IPS-NIHi7 (cell line): ENCODE data around the gene CD2BP2.
"Not testable (repeated sequence)": the region's sequence is repeated elsewhere in the genome, so short reads cannot be mapped to it uniquely, and the experiment has no call there.

ENCODE experiments used
- DNase-seq: peaks from one replicate; pipeline ENCODE4 v3.0.0; 2012; ENCODE audit warnings: mixed read lengths; ENCODE audit errors: extremely low spot score

The CD2BP2 gene

DNA sequence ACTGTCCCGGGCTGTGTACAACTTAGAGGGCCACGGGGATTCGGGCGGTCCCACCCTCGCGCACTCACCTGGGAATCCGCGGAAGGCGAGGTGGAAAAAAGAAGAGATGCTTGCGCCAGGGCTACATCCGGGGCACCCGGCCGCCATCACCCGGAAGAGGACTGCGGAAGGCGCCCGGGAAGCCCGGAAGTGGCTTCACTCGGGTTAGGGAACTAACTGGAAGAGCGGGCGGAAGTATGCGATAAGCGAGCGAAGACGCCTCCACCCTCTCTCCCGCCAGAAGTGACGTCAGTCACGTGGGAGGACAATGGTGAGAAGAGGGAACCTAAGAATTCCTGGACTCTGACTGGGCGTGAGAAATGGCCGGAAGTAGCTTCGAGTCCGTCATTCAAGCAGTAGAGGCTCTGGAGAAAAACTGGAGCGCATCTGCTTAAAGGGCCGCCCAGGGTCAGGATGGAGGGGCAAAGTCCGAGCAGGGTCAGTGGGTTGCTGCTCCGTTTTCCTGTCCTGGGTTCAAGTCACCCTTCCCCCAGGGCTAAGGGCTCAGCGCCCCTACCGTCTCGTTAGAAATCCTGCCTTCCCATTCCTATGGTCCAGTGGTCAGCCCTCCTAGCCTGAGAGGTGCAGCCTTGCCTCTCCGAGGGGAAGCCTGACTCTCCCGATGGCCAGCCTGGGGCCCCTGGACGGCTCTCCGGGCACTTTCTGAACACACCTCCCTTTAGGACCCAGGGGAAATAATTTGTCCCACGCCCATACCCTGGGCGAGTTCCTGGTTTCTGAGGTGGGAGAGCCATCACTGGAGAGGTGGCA lies at the start of gene CD2BP2:
TSS of gene CD2BP2 (minus strand) at position 165 of the 810 bp plus-strand sequence. CDS start 627 bp downstream, outside the sequence.
- DNase-seq, result peak; percentile 92

DNA sequence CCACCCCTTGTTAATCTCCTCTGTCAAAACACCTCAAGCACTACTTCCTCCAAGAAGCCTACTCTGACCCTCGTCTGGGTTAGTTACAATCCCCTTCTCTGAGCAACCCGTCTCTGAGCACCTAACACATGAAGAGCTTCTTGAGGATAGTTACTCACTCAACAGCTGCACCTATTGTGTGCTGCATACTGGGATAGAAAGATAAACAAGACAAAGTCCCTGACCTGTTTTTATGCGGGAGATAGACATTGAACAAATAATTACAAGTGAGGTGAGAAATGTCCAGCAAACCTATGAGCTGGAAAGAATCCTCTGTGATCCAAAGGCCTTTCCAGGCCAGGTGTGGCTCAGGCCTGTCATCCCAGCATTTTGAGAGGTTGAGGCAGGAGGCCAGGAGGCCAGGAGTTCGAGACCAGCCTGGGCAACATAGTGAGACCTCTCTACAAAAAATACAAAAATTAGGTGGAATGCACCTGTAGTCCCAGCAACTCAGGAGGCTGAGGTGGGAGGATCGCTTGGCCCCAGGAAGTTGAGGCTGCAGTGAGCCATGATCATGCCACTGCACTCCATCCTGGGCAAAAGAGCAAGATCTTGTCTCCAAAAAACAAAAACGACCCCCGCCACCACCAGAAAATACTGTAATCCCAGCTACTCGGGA lies 46.8 kb upstream of the CD2BP2 start:
- no peak for DNase-seq

DNA sequence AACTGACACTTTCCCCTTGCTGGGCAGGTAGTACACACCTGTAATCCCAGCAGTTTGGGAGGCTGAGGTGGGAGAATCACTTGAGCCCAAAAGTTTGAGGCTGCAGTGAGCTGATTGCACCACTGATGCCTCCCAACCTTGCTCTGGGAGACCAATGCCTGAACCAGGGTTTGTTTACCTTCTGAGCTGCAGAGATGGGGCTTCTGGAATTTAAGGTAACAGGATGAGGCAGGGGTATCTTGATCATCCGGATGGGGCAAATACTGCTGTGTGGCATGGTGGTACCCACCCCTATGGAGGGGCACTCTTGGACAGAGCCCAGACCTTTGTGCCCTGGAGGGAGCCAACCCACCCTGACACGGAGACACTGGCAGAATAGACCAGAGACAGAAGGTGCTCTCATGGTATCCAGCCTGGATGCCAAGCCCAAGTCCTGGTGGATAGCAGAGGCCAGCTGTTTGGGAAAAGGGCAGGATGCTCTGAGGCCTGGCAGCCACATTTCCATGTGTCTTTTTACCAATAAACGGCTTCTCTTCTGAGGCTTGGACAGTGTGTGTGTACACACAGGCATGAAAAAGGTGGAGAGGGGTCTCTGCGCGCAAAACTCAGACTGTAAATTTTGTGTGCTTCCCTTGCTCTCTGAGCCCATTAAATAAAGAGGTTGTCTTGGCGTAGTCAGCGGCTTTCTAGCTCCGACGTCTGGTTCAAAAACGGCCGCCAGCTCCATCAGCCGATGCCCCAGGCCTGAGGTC lies 44.5 kb upstream of the CD2BP2 start:
- no peak for DNase-seq

DNA sequence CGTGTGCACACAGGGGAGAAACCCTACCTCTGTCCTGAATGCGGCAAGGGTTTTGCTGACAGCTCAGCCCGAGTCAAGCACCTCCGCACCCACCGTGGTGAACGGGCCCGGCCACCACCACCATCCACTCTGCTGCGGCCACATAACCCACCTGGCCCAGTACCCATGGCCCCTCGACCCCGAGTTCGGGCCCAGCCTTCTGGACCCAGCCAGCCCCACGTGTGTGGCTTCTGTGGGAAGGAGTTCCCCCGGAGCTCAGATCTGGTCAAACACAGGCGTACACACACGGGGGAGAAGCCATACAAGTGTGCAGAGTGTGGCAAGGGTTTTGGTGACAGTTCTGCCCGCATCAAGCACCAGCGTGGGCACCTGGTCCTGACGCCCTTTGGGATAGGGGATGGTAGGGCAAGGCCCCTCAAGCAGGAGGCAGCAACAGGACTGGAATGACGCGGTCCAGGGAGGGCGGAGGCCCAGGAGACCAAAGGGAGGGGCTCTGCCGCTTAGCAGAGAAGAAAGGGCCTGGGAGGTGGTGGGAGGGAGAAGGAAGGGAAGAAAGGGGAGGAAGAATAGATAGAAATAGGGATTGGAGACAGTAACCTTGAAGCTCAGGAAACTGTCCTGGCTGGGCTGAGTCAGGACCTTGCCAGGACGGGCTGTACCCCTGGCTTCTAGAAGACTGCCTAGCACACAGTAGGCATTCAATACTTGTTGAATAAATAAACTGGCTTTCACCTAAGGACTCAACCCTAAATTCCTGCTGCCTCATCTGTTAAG lies 43.7 kb upstream of the CD2BP2 start:
- no peak for DNase-seq

DNA sequence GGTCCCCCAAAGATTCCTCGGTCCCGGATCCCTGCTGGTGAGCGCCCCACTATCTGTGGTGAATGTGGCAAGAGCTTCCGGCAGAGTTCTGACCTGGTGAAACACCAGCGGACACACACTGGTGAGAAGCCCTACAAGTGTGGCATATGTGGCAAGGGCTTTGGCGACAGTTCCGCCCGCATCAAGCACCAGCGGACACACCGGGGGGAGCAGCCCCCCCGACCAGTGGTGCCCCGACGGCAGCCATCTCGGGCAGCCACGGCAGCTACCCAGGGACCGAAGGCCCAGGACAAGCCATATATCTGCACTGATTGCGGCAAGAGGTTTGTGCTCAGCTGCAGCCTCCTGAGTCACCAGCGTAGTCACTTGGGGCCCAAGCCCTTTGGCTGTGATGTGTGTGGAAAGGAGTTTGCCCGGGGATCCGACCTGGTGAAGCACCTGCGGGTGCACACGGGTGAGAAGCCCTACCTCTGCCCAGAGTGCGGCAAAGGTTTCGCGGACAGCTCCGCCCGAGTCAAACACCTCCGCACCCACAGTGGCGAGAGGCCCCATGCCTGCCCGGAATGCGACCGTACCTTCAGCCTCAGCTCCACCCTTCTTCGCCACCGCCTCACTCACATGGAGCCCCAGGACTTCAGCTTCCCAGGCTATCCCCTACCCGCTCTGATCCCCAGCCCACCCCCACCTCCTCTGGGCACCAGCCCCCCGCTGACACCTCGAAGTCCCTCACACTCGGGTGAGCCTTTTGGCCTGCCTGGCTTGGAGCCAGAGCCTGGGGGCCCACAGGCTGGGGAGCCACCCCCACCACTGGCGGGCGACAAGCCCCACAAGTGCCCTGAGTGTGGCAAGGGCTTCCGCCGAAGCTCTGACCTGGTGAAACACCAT lies 42.9 kb upstream of the CD2BP2 start:
- DNase-seq, result no peak

DNA sequence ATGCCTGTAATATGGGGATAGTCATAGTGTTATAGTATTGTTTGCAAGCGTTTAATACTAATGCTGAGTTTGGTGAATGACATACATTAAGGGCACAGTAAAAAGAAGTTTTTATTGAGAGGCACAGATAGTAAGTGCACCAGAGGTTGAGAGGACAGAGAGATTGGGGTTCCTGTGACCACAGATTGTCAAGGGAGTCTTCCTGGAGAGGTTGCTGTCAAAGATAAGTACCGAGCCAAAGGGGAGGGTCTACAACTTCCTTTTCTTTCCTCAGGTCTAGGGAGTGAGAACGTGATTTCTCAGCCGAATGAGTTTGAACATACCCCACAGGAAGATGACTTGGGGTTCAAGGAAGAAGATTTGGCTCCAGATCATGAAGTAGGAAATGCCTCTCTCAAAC lies 41.9 kb upstream of the CD2BP2 start:
- DNase-seq, result no peak

DNA sequence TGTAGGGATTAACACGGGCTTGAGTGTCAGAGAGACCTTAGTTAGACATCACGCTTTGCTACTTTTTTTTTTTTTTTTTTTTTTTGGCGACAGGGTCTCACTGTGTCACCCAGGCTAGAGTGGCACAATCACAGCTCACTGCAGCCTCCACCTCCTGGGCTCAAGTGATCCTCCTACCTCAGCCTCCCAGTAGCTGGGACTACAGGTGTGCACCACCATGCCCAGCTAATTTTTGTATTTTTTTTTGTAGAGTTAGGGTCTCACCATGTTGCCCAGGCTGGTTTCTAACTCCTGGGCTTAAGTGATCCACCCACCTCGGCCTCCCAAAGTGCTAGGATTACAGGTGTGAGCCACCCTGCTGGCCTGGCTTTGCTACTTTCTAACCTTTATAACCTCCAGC lies 41.5 kb upstream of the CD2BP2 start:
- DNase-seq, result not testable (repeated sequence)

DNA sequence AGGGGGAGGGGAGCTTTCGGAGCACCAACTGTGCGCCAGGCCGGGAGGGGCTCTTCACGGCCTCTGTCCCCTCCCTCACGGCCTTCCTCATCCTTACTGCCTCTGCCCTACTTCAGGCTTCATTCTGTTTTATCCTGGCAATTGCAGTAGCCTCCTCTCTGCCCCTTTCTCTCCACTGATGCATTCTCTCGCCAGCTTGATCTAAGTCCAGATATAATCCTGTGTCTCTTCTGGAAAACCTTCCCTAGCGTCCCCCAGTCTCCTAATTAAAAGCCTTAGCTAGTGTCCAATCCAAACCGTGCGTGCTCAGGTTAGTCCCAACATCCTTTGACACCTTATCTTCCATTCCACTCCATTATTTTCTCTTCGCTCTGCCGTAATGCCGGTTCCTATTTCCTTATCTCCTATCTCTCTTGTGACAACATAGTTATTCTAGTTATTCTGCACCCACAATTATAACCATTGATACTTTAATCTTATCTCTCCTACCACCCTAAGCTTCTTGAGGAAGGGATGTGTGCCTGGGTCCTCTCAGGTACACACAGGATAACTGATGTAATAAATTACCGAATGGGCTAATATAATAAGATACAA lies 41.0 kb upstream of the CD2BP2 start:
- DNase-seq, result no peak

DNA sequence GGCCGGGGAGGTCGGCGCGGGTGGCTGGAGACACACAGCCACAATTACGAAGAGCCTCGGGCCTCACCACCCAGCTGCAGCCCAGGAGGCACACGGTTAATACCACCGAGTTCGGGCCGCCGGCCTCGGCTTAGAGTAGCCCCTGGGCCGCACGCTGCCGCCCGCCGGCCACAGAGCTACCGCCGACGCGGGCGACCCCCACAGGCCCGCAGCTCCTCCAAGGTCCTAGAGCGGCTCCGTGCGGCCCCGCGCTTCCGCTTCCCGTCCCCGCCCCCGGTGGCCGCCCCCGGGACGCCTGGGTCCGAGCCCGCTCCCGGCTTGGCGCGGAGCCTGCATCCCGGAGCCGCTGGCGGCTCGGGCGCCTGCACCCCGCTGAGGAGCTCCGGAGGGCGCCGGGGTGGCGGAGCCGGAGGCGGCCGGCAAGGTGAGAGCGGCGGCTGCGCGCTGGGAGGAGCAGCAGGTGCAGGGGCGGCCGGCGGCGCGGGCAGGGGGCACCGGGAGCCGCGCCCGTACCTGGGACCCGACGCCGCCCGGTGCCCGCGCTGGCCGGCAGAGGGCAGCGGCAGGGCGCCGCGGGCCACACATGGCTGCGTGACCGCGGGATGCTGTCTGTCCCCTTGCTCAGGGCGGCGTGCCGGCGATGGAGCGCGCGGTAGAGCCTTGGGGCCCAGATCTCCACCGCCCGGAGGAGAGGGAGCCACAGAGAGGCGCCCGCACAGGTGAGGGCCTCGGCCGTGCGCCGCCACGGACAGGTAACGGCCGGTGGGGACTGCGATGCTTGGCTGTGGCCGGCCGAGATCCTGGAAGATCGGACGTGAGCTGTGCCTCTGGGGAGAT lies 40.3 kb upstream of the CD2BP2 start, which contains the start of gene ZNF48:
TSS of gene ZNF48 (plus strand) at position 266 of the 837 bp plus-strand sequence. CDS start at position 641, 375 bp downstream.
- peak; percentile 80 for DNase-seq

DNA sequence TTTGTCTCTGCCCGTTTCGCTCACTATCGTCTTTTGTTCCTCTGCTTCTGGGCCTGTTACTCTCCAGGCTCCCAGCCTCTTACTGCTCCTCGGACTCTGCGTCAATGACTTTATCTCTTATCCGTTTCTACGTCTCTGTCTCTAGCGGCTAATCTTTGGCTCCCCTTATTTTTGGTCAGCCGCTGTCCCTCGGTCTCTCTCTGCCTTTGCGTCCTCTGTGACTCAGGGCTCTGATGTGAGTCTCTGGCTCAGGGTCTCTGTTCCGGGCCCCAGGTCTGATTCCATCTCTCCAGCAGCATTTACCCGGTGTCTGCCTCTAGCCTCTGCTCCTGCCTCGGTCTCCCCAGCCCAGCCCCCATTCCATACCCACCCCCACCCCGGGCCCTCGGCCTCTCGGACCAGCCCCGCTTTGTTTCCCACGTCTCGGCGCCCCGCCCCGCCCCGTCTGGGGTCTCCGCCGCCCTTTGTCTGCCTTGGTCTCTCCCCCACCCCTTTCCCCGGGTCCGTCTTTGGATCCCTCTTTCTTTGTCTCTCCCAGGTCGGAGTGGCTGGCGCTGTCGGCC lies 39.6 kb upstream of the CD2BP2 start:
- DNase-seq, result peak; percentile 68

DNA sequence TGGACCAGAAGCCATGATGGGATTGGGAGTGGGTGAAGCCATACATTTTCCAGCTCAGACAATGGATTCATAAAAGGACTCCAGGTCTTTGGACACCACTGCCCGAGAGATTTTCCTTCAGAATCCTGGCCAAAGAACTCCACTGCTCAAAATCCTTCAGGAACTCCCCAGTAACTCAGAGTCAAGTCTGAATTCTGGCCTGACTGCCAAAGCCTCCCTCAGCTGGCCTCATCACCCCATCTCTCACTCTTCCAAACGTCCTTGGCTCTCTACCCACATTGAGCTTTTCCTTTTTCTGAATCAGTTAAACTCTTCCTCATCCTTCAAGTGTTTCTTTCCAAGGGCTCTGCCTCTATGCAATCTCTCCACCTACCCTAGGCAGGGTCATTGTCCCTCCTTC lies 28.4 kb upstream of the CD2BP2 start:
- DNase-seq, result no peak

DNA sequence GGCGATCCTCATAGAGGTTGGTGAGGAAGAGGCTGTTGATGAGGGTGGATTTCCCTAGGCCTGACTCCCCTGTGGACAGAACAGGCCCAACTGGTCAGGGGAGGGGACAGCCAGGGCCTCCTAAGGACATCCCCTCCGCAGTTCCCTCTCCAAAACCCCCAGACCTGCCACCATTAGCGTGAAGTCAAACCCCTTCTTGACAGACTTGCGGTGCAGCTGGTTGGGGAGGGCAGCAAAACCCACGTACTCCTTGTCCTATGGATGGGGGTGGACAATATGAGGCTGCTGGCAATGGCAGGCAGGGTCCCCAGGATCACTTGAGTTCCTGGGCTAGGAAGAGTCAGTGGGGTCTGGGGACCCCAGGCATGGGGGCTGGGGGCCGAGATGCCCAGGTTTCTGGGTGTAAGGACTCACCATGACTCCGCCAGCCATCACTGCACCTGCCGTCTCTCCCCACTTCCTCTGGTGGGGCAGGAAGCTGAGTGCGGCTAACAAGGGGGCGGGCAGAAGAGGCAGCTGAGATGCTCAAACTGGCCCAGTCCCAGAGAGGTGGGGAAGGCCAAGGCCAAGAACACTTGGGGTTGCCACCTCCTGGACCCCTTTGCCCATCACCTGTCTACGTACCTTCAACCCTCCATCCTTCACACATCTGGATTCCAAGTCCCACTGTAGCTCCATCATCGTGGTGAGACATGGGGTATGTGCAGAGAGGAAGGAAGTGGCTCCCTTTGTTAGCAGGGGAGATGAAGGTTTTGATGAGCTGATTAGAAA lies 27.2 kb upstream of the CD2BP2 start, which contains the start of gene SEPTIN1:
TSS of gene SEPTIN1 (minus strand) at position 451 of the 771 bp plus-strand sequence. CDS start at position 432, 19 bp downstream.
- no peak for DNase-seq

DNA sequence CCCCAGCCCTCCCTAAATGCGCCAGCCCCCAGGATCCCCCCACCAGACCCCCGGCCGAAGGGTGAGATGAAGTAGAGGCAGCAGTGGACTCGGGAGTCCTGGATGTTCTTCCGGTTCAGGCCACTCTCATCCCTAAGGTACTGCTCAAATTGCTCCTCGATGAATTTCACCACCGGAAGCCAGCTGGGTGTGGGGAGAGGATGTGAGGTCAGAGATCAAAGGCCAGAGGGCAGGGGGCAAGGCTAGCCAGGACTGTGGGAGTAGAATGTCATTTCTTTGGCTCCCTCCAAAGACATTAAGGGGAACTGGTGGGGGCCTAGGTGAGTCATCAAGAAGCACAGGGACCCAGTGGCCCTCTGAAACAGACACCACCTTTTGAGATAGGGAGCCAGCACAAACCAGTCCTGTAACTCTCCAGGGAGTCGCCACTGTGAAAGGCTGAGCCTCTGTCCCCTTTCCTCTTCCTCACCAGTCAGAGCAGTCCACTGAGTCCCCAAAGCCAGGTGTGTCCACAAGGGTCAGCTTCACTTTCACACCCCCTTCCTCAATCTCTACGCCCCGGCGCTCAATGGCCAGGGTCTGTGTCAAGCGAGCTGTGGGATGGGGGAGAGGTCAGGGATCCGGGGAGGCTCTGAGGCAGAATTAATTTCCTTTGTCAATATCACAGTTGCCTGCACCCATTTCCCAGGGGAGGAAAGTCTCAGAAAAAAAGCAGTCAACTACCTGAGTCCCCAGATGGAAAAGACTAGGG lies 26.4 kb upstream of the CD2BP2 start:
- no peak for DNase-seq

DNA sequence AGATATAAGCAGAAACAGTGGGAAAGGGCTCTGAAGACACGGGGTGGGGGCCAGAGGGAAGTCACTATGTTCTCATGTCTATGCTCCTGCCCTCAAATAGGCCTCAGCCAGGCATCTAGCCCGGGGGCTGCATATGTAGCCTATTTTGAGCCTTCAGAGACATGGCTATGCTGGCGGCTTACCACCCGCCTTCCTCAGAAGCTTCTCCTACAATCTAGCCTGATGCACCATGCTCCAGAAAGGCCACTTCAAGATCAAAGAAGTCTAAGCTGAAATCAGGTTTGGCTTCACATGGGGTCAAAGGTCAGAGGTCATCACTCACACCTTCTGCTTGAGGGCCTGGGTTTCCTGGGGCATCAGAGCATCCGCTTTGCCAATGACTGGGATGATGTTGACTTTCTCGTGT lies 25.7 kb upstream of the CD2BP2 start:
- DNase-seq, result no peak

DNA sequence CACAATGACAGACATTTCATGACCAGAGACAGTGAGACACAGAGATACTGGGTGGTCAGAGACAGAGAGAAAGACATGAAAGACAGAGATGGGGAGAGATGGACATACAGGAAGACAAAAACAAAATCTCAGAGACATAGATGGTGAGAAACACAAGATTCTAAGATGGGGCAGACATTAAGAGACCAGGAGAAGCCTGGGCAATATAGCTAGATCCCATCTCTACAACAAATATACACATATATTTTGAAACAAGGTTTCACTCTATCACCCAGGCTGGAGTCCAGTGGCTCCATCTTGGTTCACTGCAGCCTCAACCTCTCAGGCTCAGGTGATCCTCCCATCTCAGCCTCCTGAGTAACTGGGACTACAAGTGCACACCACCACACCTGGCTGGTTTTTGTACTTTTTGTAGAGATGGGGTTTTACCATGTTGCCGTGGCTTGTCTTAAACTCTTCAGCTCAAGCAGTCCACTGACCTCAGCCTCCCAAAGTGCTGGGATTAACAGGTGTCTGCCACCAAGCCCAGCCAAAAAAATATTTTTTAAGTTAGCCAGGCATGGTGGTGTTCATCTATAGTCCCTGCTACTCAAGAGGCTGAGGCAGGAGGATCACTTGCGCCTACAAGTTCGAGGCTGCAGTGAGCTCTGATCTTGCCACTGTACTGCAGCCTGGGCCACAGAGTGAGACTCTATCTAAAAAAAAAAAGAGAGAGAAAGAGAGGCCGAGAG lies 25.1 kb upstream of the CD2BP2 start:
- DNase-seq, result no peak

DNA sequence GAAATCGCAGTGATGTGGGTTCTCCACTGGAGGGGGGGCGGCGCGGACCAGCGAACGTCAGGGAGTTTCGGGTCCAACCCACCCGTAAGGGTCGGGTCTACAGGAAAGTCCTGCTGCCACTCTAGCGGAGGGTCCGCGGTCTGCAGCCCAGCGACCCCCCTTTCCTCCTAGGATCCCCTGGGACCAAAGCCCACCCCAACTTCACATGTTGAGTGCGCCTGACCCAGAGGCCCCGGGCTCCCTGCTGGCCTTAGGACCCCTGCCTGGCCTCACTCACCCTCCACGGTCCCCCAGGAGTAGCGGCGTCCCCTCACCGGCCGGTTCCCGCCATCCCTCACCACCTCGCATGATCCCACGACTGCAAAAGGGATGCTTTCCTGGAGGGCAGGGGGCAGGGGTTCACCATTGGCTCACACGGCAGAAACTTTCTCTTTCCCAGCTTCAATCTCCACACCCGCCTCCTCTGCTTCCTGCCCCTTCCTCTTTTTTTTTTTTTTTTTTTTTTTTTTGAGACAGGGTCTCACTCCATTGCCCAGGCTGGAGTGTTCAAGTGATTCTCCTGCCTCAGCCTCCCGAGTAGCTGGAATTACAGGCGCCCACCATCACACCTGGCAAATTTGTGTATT lies 24.2 kb upstream of the CD2BP2 start:
- DNase-seq, result no peak
